Coronary artery (tissue), 2 donors: ENCODE data around the gene ARPC5.
"Not testable (repeated sequence)": the region's sequence is repeated elsewhere in the genome, so short reads cannot be mapped to it uniquely, and the experiment has no call there.

Experiments used
- DNase-seq: peaks from one replicate; pipeline ENCODE4 v3.0.0-alpha.2; 2017; ENCODE audit warnings: low spot score
- H3K27ac ChIP-seq, 2 donors: fragments of 200-600 bp; sonication (generic); one replicate each; pipeline ENCODE4 v1.5.1; 2016 to 2019
- H3K4me3 ChIP-seq: fragments of 200-600 bp; sonication (generic); 2 replicates; pipeline ENCODE4 v1.5.1; 2016; ENCODE audit warnings: mild to moderate bottlenecking, moderate library complexity
- TF ChIP-seq, protein P1 (sequence below): fragments of 200-600 bp; sonication (generic); IDR thresholded peaks from one replicate; pipeline ENCODE4 v1.5.1; 2019; ENCODE audit warnings: antibody characterized with exemption

The ARPC5 gene

GRCh38 chr1:183635606-183636333, at the start of gene ARPC5:
Gene ARPC5, minus strand, starts transcription at chr1:183635783. Its CDS starts 124 bp downstream, at chr1:183635659.
- TF ChIP-seq, protein P1, sequence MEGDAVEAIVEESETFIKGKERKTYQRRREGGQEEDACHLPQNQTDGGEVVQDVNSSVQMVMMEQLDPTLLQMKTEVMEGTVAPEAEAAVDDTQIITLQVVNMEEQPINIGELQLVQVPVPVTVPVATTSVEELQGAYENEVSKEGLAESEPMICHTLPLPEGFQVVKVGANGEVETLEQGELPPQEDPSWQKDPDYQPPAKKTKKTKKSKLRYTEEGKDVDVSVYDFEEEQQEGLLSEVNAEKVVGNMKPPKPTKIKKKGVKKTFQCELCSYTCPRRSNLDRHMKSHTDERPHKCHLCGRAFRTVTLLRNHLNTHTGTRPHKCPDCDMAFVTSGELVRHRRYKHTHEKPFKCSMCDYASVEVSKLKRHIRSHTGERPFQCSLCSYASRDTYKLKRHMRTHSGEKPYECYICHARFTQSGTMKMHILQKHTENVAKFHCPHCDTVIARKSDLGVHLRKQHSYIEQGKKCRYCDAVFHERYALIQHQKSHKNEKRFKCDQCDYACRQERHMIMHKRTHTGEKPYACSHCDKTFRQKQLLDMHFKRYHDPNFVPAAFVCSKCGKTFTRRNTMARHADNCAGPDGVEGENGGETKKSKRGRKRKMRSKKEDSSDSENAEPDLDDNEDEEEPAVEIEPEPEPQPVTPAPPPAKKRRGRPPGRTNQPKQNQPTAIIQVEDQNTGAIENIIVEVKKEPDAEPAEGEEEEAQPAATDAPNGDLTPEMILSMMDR: no peak
- peak; percentile 98 for DNase-seq
- H3K27ac ChIP-seq: peak within 1 kb of the TSS; percentile 97 to 99
- H3K4me3 ChIP-seq: peak within 1 kb of the TSS; percentile 96

- no peak overlapping the region for H3K4me3 ChIP-seq
- TF ChIP-seq, protein P1: peak; percentile 48
- no peak for DNase-seq
- H3K27ac ChIP-seq: no peak overlapping the region
These were observed 49.6 kb upstream of the ARPC5 start for GRCh38 chr1:183685112-183685713.

GRCh38 chr1:183679363-183679762, 43.8 kb upstream of the ARPC5 start:
- DNase-seq: not testable (repeated sequence)

DNA sequence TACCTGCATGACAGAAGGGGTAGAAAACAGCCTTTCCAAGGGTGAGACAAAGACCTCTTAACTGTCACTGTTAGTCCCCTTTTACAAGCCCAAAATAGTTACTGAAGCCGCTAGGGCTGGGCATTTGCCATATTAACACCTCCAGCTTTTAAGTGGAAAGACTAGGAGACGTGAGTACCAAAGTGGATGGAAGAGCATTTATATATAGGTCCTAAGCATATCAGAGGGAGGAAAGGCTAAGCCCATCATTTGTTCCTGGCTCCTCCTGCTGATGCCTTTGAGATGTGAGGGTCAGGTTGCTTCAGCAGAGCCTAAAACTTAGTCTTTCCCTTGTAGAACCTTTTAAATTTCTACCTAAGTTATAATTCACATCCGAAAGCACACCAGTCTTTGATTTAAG, 43.2 kb upstream of the ARPC5 start:
- no peak for DNase-seq
- H3K27ac ChIP-seq: no peak overlapping the region
- no peak overlapping the region for H3K4me3 ChIP-seq
- TF ChIP-seq, protein P1: no peak

More at GRCh38 chr1:183679363-183679762, 43.8 kb upstream of the ARPC5 start:
- not testable (repeated sequence) for H3K27ac ChIP-seq, H3K4me3 ChIP-seq

GRCh38 chr1:183676586-183677189, 41.1 kb upstream of the ARPC5 start:
- H3K27ac ChIP-seq: no peak overlapping the region
- H3K4me3 ChIP-seq: no peak overlapping the region
- DNase-seq: no peak
- TF ChIP-seq, protein P1: no peak

DNA sequence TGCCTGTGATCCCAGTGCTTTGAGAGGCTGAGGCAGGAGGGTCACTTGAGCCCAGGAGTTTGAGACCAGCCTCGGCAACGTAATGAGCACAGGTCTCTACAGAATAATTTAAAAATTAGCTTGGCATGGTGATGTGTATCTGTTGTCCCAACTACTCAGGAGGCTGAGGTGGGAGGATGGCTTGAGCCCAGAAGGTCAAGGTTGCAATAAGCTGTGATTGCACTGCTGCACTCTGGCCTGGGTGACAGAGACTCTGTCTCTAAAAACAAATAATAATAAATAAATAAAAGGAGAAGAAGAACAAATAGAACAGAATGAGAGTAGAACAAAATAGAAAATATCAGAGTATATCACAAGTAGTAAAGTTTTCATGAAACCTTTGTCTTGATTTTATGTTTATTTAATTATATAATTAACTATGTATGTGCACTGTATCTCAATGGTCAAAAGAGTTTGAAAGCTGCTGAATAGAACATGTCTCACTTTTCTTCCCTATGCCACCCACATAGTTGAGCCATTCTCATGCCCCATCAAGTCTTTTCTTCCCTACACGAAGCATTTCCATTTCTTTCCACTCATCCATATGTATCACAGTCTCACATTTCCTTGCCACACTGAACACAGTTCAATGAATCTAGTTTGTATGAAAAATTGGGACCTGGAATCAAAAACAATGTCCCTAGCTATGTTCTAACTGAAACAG, 40.5 kb upstream of the ARPC5 start:
- Histone ChIP-seq H3K4me3 (no peak overlapping the region), H3K27ac (no peak overlapping the region)
- TF ChIP-seq, protein P1: no peak
- no peak for DNase-seq

GRCh38 chr1:183675381-183675780, 39.8 kb upstream of the ARPC5 start:
- TF ChIP-seq, protein P1: no peak
- no peak overlapping the region for H3K27ac ChIP-seq
- no peak for DNase-seq
- no peak overlapping the region for H3K4me3 ChIP-seq
